GM23338 (cell line): ENCODE results near the gene PPFIA1. TPM values are rescaled to one million over a fixed set of nuclear protein-coding genes. Genes with fewer than 3 reads are reported as not detected.
A peak's percentile ranks its signal among the peaks of the same experiment; 100 is the strongest.

Source experiments
- ATAC-seq: fragments of 200-7000 bp; cut with Tn5 transposase; 3 replicates; pipeline ENCODE4 v1.9.1; 2020
- DNase-seq: peaks from one replicate; pipeline ENCODE4 v3.0.0-alpha.2; 2015; ENCODE audit warnings: low spot score
- H2AFZ ChIP-seq: fragments of 200-600 bp; sonication (generic); 2 replicates; pipeline ENCODE4 v1.8.0; 2016; ENCODE audit warnings: antibody characterized with exemption, mild to moderate bottlenecking, moderate library complexity
- H3F3A ChIP-seq: fragments of 200-600 bp; sonication (generic); replicated peaks from 2 replicates; pipeline ENCODE4 v1.8.0; 2017; ENCODE audit warnings: antibody characterized with exemption, mixed run types, low read depth
- H3K27ac ChIP-seq: fragments of 200-600 bp; sonication (generic); 2 replicates; pipeline ENCODE4 v1.6.1; 2016; ENCODE audit warnings: low read depth
- H3K27me3 ChIP-seq: fragments of 200-600 bp; sonication (generic); 2 replicates; pipeline ENCODE4 v1.8.0; 2016; ENCODE audit warnings: mild to moderate bottlenecking, mixed run types, moderate library complexity; ENCODE audit not compliant: insufficient read depth
- H3K36me3 ChIP-seq: fragments of 200-600 bp; sonication (generic); 2 replicates; pipeline ENCODE4 v1.8.0; 2016; ENCODE audit warnings: mild to moderate bottlenecking; ENCODE audit not compliant: insufficient read depth
- H3K4me1 ChIP-seq: fragments of 200-600 bp; sonication (generic); 2 replicates; pipeline ENCODE4 v1.8.0; 2016; ENCODE audit warnings: mild to moderate bottlenecking, moderate library complexity; ENCODE audit not compliant: insufficient read depth
- H3K4me2 ChIP-seq: fragments of 200-600 bp; sonication (generic); 2 replicates; pipeline ENCODE4 v1.7.1; 2017; ENCODE audit warnings: mixed run types
- H3K4me3 ChIP-seq: fragments of 200-600 bp; sonication (generic); 2 replicates; pipeline ENCODE4 v1.6.1; 2016; ENCODE audit warnings: mixed run types
- H3K79me2 ChIP-seq: fragments of 200-600 bp; sonication (generic); replicated peaks from 2 replicates; pipeline ENCODE4 v1.8.0; 2017; ENCODE audit warnings: mild to moderate bottlenecking; ENCODE audit not compliant: insufficient read depth
- H3K9me2 ChIP-seq: fragments of 200-600 bp; sonication (generic); 2 replicates; pipeline ENCODE4 v1.8.0; 2017; ENCODE audit not compliant: insufficient read depth
- H4K20me1 ChIP-seq: fragments of 200-600 bp; sonication (generic); replicated peaks from 2 replicates; pipeline ENCODE4 v1.8.0; 2017; ENCODE audit warnings: mild to moderate bottlenecking; ENCODE audit not compliant: insufficient read depth
- H3K27ac Mint-ChIP-seq: 2 replicates; pipeline ENCODE4 v1.8.0; 2020; ENCODE audit warnings: inconsistent platforms, mild to moderate bottlenecking, moderate library complexity, mixed read lengths
- H3K27me3 Mint-ChIP-seq: 3 replicates; pipeline ENCODE4 v1.8.0; 2022; ENCODE audit warnings: low read depth, mild to moderate bottlenecking, moderate library complexity, mixed read lengths, inconsistent platforms; ENCODE audit not compliant: insufficient read depth, poor library complexity
- H3K36me3 Mint-ChIP-seq: 3 replicates; pipeline ENCODE4 v1.8.0; 2021; ENCODE audit warnings: low read depth, mild to moderate bottlenecking, inconsistent platforms, moderate library complexity, mixed read lengths
- H3K4me1 Mint-ChIP-seq: 3 replicates; pipeline ENCODE4 v1.8.0; 2020; ENCODE audit warnings: mild to moderate bottlenecking, inconsistent platforms, mixed read lengths
- H3K4me3 Mint-ChIP-seq: 3 replicates; pipeline ENCODE4 v1.8.0; 2021; ENCODE audit warnings: moderate library complexity, mild to moderate bottlenecking, inconsistent platforms, mixed read lengths
- H3K9me3 Mint-ChIP-seq: 3 replicates; pipeline ENCODE4 v1.8.0; 2020; ENCODE audit warnings: moderate library complexity, mild to moderate bottlenecking, inconsistent platforms, mixed read lengths
- CREB1 ChIP-seq: fragments of 250-450 bp; sonication (Bioruptor Pico); IDR thresholded peaks from 2 replicates; pipeline ENCODE4 v1.5.0; 2020; ENCODE audit warnings: low read depth, mild to moderate bottlenecking, moderate library complexity
- CTCF ChIP-seq, 2 experiments: fragments of 200-600 bp in 1 of 2; sonication (generic) in 1 of 2; conservative IDR thresholded peaks; 2 replicates each; pipeline versions ENCODE4 v1.5.1 to v1.6.1; 2016 to 2017; ENCODE audit warnings: antibody characterized with exemption in 2 of 2, low read depth in 2 of 2, mild to moderate bottlenecking in 2 of 2, moderate library complexity in 1 of 2
- EZH2 ChIP-seq: fragments of 200-600 bp; sonication (generic); IDR thresholded peaks from one replicate; pipeline ENCODE4 v1.8.0; 2017; ENCODE audit warnings: antibody characterized with exemption, mild to moderate bottlenecking, low read depth; ENCODE audit not compliant: unreplicated experiment
- EZH2phosphoT487 ChIP-seq: fragments of 200-600 bp; sonication (generic); IDR thresholded peaks from one replicate; pipeline ENCODE4 v1.8.1; 2018; ENCODE audit warnings: antibody characterized with exemption; ENCODE audit not compliant: unreplicated experiment
- JUNB ChIP-seq: IDR thresholded peaks from one replicate; pipeline ENCODE4 v1.6.1; 2016; ENCODE audit warnings: antibody characterized with exemption; ENCODE audit not compliant: unreplicated experiment
- NANOG ChIP-seq: IDR thresholded peaks from 2 replicates; pipeline ENCODE4 v1.6.1; 2016; ENCODE audit warnings: antibody characterized with exemption, borderline replicate concordance
- POLR2AphosphoS5 ChIP-seq: IDR thresholded peaks from 2 replicates; pipeline ENCODE4 v1.6.1; 2016; ENCODE audit warnings: antibody characterized with exemption, low read depth
- REST ChIP-seq: IDR thresholded peaks from one replicate; pipeline ENCODE4 v1.6.1; 2018; ENCODE audit warnings: antibody characterized with exemption; ENCODE audit not compliant: unreplicated experiment
- STAT1 ChIP-seq: IDR thresholded peaks from one replicate; pipeline ENCODE4 v1.6.1; 2016; ENCODE audit warnings: antibody characterized with exemption; ENCODE audit not compliant: unreplicated experiment
- ZNF114 ChIP-seq: fragments of 250-450 bp; sonication (Bioruptor Pico); IDR thresholded peaks from 2 replicates; pipeline ENCODE4 v1.5.0; 2020; ENCODE audit warnings: mild to moderate bottlenecking, moderate library complexity
- ZNF331 ChIP-seq: fragments of 250-450 bp; sonication (Bioruptor Pico); IDR thresholded peaks from 2 replicates; pipeline ENCODE4 v1.5.0; 2020; ENCODE audit warnings: low read depth, mild to moderate bottlenecking, moderate library complexity
- polyA plus RNA-seq: library from polyadenylated mRNA; unstranded; fragments of >200 nt; fragmentation: Nextera tagmentation; extraction: Ambion mirVana; gene quantifications from 2 replicates; pipeline ENCODE4 v1.2.1, GENCODE V29; 2016
- total RNA-seq: library from RNA; depleted of rRNA; stranded (reverse); fragments of >200 nt; shearing (Covaris generic); gene quantifications from 2 replicates; pipeline ENCODE4 v1.2.3, GENCODE V29; 2014

PPFIA1 gene
- total and polyA plus RNA-seq, 2 experiments from 2014 or later, result 41.7 to 62.0 TPM

- DNase-seq, result no peak
- H4K20me1 ChIP-seq, result peaks cover 12% of the 10 kb centered on the region
- no peaks in the 10 kb centered on the region for H3K4me1 ChIP-seq
- H3K27me3 Mint-ChIP-seq, result peaks cover 9% of the 10 kb centered on the region
- no peaks in the 10 kb centered on the region for H3K9me2 ChIP-seq
- H3K27ac ChIP-seq, result 0 out of 2 replicates have a peak overlapping the region, but pooled peaks have one; percentile 50
- H3K4me2 ChIP-seq, result no peak overlapping the region
- H3K4me3 ChIP-seq, result no peak overlapping the region
- no peak overlapping the region for H3K4me3 Mint-ChIP-seq
- peaks cover 70% of the 10 kb centered on the region for H3K36me3 ChIP-seq
- peak overlapping the region; percentile 77 for H3K27ac Mint-ChIP-seq
- H3K9me3 Mint-ChIP-seq, result no peaks in the 10 kb centered on the region
- TF ChIP-seq POLR2AphosphoS5 (no peak), CREB1 (no peak), STAT1 (no peak), NANOG (no peak), EZH2 (no peak), ZNF331 (no peak), CTCF (conservative IDR thresholded peaks at IDR 0.05; ENCODE audit: low read depth in 2 of 2) (peak; percentile 14 to 29; a peak in 2 of 4 replicates), ZNF114 (no peak)
- H3F3A ChIP-seq, result peaks cover 2% of the 10 kb centered on the region; the same call in 1 of the 2 replicates
- peaks cover 91% of the 10 kb centered on the region for H3K36me3 Mint-ChIP-seq
- no peak overlapping the region for H2AFZ ChIP-seq
- no peak; the same call in 2 of the 3 replicates for ATAC-seq
- no peaks in the 10 kb centered on the region for H3K27me3 ChIP-seq
- H3K4me1 Mint-ChIP-seq, result no peaks in the 10 kb centered on the region
- H3K79me2 ChIP-seq, result no peaks in the 10 kb centered on the region
Measured at GRCh38 chr11:70415191-70415590, 144.7 kb downstream of the PPFIA1 start.

GRCh38 chr11:70415642-70416395, 145.3 kb downstream of the PPFIA1 start:
- no peak overlapping the region for H3K4me3 ChIP-seq
- peaks cover 69% of the 10 kb centered on the region for H3K36me3 ChIP-seq
- no peaks in the 10 kb centered on the region for H3K4me1 ChIP-seq
- H3K79me2 ChIP-seq, result no peaks in the 10 kb centered on the region; the same call in 1 of the 2 replicates
- no peak for TF ChIP-seq EZH2phosphoT487
- no peak for TF ChIP-seq CREB1
- no peak for TF ChIP-seq EZH2
- no peak for TF ChIP-seq STAT1
- no peak for TF ChIP-seq REST
- TF ChIP-seq JUNB, result no peak
- TF ChIP-seq CTCF (conservative IDR thresholded peaks at IDR 0.05; ENCODE audit: low read depth in 2 of 2), result no peak
- no peak for TF ChIP-seq NANOG
- Mint-ChIP-seq H3K9me3 (no peaks in the 10 kb centered on the region), H3K4me1 (no peaks in the 10 kb centered on the region), H3K27ac (peak overlapping the region; percentile 77), H3K4me3 (no peak overlapping the region), H3K27me3 (peaks cover 6% of the 10 kb centered on the region), H3K36me3 (peaks cover 90% of the 10 kb centered on the region)
- peaks cover 2% of the 10 kb centered on the region; the same call in 1 of the 2 replicates for H3F3A ChIP-seq
- peaks cover 14% of the 10 kb centered on the region for H4K20me1 ChIP-seq
- no peaks in the 10 kb centered on the region for H3K27me3 ChIP-seq
- H2AFZ ChIP-seq, result no peak overlapping the region
- H3K4me2 ChIP-seq, result no peak overlapping the region
- DNase-seq (no peak), ATAC-seq (no peak)
- H3K9me2 ChIP-seq, result no peaks in the 10 kb centered on the region
- H3K27ac ChIP-seq, result peak overlapping the region; percentile 50; the same call in 1 of the 2 replicates
